Esophagus squamous epithelium (tissue), 4 donors: ENCODE results near the gene FRMPD3.

ENCODE experiments used
- POLR2A ChIP-seq, 4 donors: fragments of 450-650 bp; IDR thresholded peaks; one replicate each; pipeline ENCODE4 v1.6.1; 2017; ENCODE audit warnings: antibody characterized with exemption in 4 of 4, mild to moderate bottlenecking in 4 of 4, moderate library complexity in 3 of 4
- TF ChIP-seq, protein P1 (sequence below), 6 experiments: fragments of 450-650 bp in 4 of 6; fragments of 200-600 bp in 2 of 6; sonication (generic) in 2 of 6; IDR thresholded peaks; one replicate each; pipeline ENCODE4 v1.5.1; 2016 to 2019; ENCODE audit warnings: antibody characterized with exemption in 6 of 6, mild to moderate bottlenecking in 4 of 6, moderate library complexity in 4 of 6

- TF ChIP-seq, protein P1, sequence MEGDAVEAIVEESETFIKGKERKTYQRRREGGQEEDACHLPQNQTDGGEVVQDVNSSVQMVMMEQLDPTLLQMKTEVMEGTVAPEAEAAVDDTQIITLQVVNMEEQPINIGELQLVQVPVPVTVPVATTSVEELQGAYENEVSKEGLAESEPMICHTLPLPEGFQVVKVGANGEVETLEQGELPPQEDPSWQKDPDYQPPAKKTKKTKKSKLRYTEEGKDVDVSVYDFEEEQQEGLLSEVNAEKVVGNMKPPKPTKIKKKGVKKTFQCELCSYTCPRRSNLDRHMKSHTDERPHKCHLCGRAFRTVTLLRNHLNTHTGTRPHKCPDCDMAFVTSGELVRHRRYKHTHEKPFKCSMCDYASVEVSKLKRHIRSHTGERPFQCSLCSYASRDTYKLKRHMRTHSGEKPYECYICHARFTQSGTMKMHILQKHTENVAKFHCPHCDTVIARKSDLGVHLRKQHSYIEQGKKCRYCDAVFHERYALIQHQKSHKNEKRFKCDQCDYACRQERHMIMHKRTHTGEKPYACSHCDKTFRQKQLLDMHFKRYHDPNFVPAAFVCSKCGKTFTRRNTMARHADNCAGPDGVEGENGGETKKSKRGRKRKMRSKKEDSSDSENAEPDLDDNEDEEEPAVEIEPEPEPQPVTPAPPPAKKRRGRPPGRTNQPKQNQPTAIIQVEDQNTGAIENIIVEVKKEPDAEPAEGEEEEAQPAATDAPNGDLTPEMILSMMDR (IDR thresholded peaks at IDR 0.05): no peak
- no peak for TF ChIP-seq POLR2A (IDR thresholded peaks at IDR 0.05)
Measured at GRCh38 chrX:107484002-107484726, 34.7 kb downstream of the FRMPD3 start.
